AG09319 (cell line): ENCODE measurements around the gene LAMA4.
"Not testable (repeated sequence)": the region's sequence is repeated elsewhere in the genome, so short reads cannot be mapped to it uniquely, and the experiment has no call there.

Experiments
- DNase-seq: peaks from one replicate; pipeline ENCODE4 v3.0.0-alpha.2; 2010; ENCODE audit warnings: low read depth; ENCODE audit errors: extremely low read depth
- TF ChIP-seq, protein P1 (sequence below): IDR thresholded peaks from 2 replicates; pipeline ENCODE4 v1.5.1; 2011; ENCODE audit warnings: low read depth, mild to moderate bottlenecking, inconsistent platforms, low read length, moderate library complexity

Gene LAMA4

DNA sequence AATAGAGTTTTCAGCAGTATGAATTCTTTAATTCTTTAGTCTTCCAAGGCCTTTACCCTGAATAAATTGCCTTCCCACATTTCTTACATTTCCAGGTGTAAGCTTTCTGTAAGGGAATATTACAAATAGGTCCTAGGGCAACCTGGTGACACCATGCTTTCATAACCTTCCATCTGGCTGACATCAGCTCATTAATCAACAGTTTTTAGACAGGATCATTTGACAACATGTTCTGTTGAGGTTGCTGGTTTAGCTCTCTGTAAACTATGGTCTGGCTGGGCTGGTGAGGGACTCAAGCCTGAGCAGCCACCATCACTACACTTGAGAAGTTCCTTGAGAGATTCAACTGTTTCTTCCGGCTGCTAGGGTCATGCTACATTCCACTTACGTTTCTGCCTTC lies 147.8 kb downstream of the LAMA4 start:
- DNase-seq: no peak

DNA sequence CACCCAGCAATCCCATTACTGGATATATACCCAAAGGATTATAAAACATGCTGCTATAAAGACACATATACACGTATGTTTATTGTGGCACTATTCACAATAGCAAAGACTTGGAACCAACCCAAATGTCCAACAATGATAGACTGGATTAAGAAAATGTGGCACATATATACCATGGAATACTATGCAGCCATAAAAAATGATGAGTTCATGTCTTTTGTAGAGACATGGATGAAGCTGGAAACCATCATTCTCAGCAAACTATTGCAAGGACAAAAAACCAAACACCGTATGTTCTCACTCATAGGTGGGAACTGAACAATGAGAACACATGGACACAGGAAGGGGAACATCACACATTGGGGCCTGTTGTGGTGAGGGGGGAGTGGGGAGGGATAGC lies 148.3 kb downstream of the LAMA4 start:
- DNase-seq: not testable (repeated sequence)

More for the DNA sequence above, 147.8 kb downstream of the LAMA4 start:
- TF ChIP-seq, protein P1, sequence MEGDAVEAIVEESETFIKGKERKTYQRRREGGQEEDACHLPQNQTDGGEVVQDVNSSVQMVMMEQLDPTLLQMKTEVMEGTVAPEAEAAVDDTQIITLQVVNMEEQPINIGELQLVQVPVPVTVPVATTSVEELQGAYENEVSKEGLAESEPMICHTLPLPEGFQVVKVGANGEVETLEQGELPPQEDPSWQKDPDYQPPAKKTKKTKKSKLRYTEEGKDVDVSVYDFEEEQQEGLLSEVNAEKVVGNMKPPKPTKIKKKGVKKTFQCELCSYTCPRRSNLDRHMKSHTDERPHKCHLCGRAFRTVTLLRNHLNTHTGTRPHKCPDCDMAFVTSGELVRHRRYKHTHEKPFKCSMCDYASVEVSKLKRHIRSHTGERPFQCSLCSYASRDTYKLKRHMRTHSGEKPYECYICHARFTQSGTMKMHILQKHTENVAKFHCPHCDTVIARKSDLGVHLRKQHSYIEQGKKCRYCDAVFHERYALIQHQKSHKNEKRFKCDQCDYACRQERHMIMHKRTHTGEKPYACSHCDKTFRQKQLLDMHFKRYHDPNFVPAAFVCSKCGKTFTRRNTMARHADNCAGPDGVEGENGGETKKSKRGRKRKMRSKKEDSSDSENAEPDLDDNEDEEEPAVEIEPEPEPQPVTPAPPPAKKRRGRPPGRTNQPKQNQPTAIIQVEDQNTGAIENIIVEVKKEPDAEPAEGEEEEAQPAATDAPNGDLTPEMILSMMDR: no peak

DNA sequence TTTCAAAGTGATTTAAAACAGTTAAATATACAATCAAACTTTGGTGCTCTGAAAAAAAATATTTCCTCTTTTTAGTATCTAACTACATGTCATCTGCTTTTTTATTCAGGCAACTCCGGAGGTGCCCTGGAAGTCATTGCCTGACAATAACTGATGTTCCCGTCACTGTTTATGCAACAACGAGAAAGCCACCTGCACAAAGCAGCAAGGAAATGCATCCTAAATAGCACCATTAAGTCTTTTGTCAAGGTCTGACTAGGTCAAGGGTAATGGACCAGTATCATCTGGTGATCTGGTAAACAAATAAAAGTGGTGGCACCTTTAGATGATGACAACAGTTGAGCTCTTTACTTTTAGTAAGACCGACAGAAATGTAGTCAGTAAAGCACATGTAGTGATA lies 153.8 kb downstream of the LAMA4 start:
- no peak for DNase-seq
- TF ChIP-seq, protein P1: no peak

DNA sequence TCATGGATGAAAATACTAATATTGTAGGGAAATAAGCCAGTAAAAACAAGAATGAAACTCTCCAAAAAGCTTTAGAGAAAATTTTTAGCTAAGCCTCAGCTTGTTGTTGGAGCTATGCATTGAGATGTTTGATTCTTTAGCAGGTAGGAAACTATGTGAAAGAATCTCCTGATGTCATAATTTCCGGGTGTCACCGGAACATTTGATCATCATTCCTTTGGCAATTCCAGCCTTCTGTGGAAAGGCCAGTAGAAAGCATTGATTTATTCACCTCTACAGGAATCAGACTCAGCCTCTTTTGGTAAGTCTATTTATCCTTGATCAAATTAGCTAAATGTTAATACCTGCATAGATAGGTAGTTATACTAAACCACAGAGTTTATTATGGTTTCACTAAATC lies 157.5 kb downstream of the LAMA4 start:
- TF ChIP-seq, protein P1: no peak

DNA sequence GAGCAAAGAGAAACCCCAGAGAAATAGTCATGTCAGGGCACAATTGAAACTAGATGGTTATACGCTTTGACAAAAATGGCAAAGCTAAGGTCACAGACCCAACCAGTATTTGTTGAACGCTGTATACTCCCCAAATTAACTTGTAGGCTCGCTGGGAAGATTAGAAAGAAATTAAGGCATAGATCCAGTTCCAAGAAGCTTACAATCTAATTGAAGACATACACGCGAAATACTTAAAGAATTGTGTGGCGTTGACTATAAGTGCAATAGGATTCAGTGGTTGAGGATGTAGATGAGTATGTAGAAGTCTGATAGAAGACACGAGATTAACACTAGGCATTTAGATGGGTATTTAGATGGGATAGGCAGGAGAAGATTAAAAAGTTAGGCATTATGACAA lies 166.5 kb downstream of the LAMA4 start:
- TF ChIP-seq, protein P1: no peak
- DNase-seq: no peak

More for the DNA sequence above, 157.5 kb downstream of the LAMA4 start:
- DNase-seq: no peak

DNA sequence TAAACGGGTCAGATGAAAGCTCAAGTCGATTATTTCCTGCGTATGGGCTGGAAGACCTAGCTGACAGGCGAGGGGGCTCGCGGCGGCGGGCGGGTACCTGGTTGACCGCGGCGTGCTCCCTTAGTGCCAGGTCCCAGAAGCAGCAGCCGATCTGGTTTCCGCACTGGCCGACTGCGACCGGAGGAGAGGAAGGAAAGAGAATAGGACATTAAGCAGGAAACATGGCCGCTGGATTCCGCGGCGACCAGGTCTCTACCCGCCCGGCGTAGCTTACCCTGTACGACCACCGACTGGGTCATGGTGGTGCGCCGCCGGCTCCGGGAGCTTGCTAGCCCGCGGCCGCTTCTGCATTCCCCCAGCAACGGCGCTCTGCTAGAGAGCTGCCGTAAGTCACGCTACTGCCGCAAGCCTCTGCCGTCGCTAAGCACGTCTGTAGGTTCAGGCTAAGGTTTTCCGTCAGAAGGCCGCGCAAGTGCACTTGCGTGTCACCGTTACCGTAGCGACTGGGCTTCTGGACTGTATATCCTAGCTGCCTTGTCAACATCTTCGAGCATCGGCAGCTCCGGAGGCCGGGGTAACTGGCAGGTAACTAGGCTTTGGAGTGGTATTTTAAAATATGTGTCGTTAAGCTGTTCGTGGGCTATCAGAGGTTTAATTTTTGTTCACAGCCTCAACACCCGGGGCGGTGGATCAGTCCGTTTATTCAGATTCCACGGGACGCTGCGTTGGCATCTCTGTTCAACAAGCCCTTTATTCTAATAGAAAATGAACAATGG lies 167.0 kb downstream of the LAMA4 start, which contains the start of the genes FAM229B and TUBE1:
FAM229B (plus strand) TSS at position 456 of the 776 bp plus-strand sequence. CDS start 11,693 bp downstream, outside the sequence.
TUBE1 (minus strand) TSS at position 347 of the 776 bp plus-strand sequence; CDS start at position 299, 48 bp downstream.
- peak; percentile 96 for DNase-seq
- TF ChIP-seq, protein P1: no peak

DNA sequence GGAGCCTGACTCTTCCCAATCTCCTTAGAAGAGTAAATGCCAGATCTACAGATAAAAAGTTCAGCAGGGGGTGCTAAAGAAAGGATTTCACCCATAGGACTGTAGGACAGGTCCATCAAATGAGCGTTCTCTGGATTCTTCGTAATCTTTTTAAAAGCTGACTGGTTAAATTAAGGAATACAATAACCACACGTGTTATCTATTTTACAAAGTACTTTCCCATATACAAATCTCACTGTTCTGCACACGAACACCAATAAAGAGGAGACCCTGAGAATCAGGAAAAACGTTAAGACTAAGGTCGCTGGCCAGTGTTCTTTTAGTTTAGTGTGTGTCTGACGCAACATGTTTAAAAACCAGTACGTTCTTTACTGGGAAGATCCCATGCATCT lies 167.6 kb downstream of the LAMA4 start:
- TF ChIP-seq, protein P1: peak; percentile 30
- peak; percentile 3 for DNase-seq
